Psoas muscle (tissue), 8 donors: ENCODE data around the gene CHID1. TPM values are rescaled to one million over a fixed set of nuclear protein-coding genes. Genes with fewer than 3 reads are reported as not detected.
A peak's percentile ranks its signal among the peaks of the same experiment; 100 is the strongest.

Experiments
- ATAC-seq, 4 donors: fragments of 200-7000 bp; cut with Tn5 transposase; one replicate each; pipeline ENCODE4 v1.9.1; 2020; ENCODE audit warnings: moderate library complexity in 3 of 4, mild to moderate bottlenecking in 2 of 4
- DNase-seq, 2 donors: peaks; one replicate each; pipeline ENCODE4 v3.0.0-alpha.2; 2020
- H3K27ac ChIP-seq: fragments of 200-600 bp; one replicate; pipeline ENCODE4 v1.8.0; 2022
- H3K27me3 ChIP-seq, 3 donors: fragments of 200-600 bp in 1 of 3; one replicate each; pipeline versions ENCODE4 v1.6.1 to v1.8.0; 2013 to 2022; ENCODE audit warnings: low read length in 2 of 3, mild to moderate bottlenecking in 2 of 3, moderate library complexity in 1 of 3; ENCODE audit not compliant: insufficient read depth in 3 of 3
- H3K36me3 ChIP-seq, 2 donors: fragments of 200-600 bp in 1 of 2; one replicate each; pipeline versions ENCODE4 v1.6.1 to v1.8.0; 2013 to 2022; ENCODE audit warnings: low read depth in 1 of 2, mild to moderate bottlenecking in 1 of 2, moderate library complexity in 1 of 2; ENCODE audit not compliant: insufficient read depth in 1 of 2
- H3K4me1 ChIP-seq: fragments of 200-600 bp; one replicate; pipeline ENCODE4 v1.8.0; 2022
- H3K4me3 ChIP-seq: fragments of 200-600 bp; one replicate; pipeline ENCODE4 v1.8.0; 2022; ENCODE audit warnings: mild to moderate bottlenecking
- H3K9me3 ChIP-seq: fragments of 200-600 bp; one replicate; pipeline ENCODE4 v1.8.0; 2022
- WGBS, 3 donors: extraction: QIAGEN DNeasy Blood & Tissue Kit; methylation state at CpG; one replicate each; pipeline versions ENCODE4 v1.1.6 to v1.1.7; 2013; 5-methylcytosine and 5-hydroxymethylcytosine counted together
- intact Hi-C, 2 donors: fragments of 100-400 bp; cut with DNase I; formaldehyde crosslinking; loops; one replicate each; pipeline versions ENCODE4 v1.11.0 to v1.14.2; 2022
- polyA plus RNA-seq, 3 donors: library from polyadenylated mRNA; stranded (reverse); fragments of 200-250 nt; gene quantifications; one replicate each; pipeline ENCODE4 v1.2.3, GENCODE V29; 2013
- total RNA-seq, 4 donors: library from RNA; stranded (reverse); fragmentation: NEBNext Ultra II Directional in 2 of 4; extraction: Animal tissue kit (Norgen Biotek cat#: 25700) in 2 of 4; gene quantifications; one replicate each; pipeline versions ENCODE4 v1.2.1 to v1.2.4, GENCODE V29; 2021 to 2023
- TF ChIP-seq, protein P1 (sequence below): fragments of 200-600 bp; IDR thresholded peaks from one replicate; pipeline ENCODE4 v1.8.0; 2022; ENCODE audit warnings: antibody characterized with exemption
- donor health status: healthy with polysubstance abuse.
- donor health status: DM: no; HTN: no; CAD: no; lungs with moderate emphysema.
- donor health status: Bipolar disorder and iron deficiency.
- donor health status: healthy.
- donor health status: DM: yes; HTN: yes; CAD: no.
- donor health status: DM: no; HTN: no; CAD: no.
- donor health status: DM: no; HTN: no; CAD: no.
- donor health status: DM: yes; HTN: yes; CAD: no.

The CHID1 gene
- total and polyA plus RNA-seq, 7 donors: 25.5 to 44.5 (median 34.3) TPM

DNA sequence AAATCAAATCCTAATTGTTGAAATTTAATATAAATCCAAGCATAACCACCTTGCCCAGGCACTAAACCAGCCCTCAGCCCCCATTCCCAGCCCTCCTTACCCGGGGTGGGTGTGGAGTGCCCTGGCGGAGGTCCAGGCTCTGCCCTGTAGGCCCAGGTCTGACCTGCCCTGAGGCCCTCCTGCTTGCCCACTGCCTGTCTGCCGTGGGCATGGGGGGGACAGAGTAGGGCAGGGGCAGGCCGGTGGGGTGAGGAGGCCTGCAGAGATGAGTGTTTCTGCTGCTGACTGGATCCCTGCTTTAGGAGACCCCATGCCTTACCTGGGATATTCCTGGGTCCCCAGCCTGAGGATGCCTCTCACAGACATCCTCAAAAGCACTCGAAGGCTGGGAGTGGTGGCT, 3.6 kb upstream of the CHID1 start:
- no peak overlapping the region for H3K27ac ChIP-seq
- 64 to 84% (median 76%) methylated on average over 5 of the region's 5 CpGs for WGBS, 3 donors
- no peak overlapping the region for H3K4me3 ChIP-seq
- ATAC-seq (no peak), DNase-seq (no peak)
- no peaks in the 10 kb centered on the region for H3K9me3 ChIP-seq
- TF ChIP-seq, protein P1, sequence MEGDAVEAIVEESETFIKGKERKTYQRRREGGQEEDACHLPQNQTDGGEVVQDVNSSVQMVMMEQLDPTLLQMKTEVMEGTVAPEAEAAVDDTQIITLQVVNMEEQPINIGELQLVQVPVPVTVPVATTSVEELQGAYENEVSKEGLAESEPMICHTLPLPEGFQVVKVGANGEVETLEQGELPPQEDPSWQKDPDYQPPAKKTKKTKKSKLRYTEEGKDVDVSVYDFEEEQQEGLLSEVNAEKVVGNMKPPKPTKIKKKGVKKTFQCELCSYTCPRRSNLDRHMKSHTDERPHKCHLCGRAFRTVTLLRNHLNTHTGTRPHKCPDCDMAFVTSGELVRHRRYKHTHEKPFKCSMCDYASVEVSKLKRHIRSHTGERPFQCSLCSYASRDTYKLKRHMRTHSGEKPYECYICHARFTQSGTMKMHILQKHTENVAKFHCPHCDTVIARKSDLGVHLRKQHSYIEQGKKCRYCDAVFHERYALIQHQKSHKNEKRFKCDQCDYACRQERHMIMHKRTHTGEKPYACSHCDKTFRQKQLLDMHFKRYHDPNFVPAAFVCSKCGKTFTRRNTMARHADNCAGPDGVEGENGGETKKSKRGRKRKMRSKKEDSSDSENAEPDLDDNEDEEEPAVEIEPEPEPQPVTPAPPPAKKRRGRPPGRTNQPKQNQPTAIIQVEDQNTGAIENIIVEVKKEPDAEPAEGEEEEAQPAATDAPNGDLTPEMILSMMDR: no peak
- H3K36me3 ChIP-seq: no peaks in the 10 kb centered on the region
- H3K4me1 ChIP-seq: peaks cover 15% of the 10 kb centered on the region
- intact Hi-C loops: loop anchor here in 1 of 2 donors (5.0 kb wide), 2 partner anchors 63 to 67 kb away; no protein-coding TSS in a partner anchor
- no peaks in the 10 kb centered on the region for H3K27me3 ChIP-seq

DNA sequence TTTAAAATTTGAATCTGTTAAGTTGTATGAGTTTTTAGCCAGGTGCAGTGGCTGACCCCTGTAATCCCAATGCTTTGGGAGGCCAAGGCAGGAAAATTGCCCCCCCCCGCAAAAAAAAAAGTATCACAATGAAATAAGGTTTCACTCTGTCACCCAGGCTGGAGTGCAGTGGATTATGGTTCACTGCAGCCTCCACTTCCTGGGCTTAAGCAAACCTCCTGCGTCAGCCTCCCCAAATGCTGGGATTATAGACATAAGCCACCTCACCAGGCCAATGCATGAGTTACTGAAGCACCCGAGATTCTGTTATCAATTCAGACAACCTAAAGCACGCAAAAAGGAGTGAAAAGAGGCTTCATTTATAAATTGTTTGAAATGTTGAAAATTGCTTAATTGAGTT, 2.4 kb upstream of the CHID1 start:
- no peak for ATAC-seq
- H3K36me3 ChIP-seq: no peaks in the 10 kb centered on the region
- no peaks in the 10 kb centered on the region for H3K27me3 ChIP-seq
- H3K4me1 ChIP-seq: peaks cover 15% of the 10 kb centered on the region
- H3K4me3 ChIP-seq: no peak overlapping the region
- TF ChIP-seq, protein P1: no peak
- no peak for DNase-seq
- intact Hi-C loops: loop anchor here in 1 of 2 donors (5.0 kb wide), 2 partner anchors 64 to 66 kb away; no protein-coding TSS in a partner anchor
- H3K9me3 ChIP-seq: no peaks in the 10 kb centered on the region
- H3K27ac ChIP-seq: no peak overlapping the region
- 88 to 94% (median 91%) methylated on average over 4 of the region's 4 CpGs for WGBS, 3 donors

DNA sequence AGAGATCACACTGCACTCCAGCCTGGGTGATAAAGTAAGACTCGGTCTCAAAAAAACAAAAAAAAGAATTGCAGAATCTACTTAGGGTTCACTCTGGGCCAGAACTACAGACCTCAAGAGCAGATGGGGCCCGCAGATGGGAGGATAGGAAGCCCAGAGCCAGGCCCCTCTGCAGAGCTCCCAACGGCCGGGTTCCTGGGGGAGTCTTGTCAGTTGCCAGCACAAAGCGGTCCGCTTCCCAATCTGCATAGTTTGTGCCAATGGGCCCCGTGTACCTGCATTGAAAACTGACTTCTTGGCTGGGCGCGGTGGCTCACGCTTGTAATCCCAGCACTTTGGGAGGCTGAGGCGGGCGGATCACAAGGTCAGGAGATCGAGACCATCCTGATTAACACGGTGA, 1.7 kb upstream of the CHID1 start:
- 88 to 93% (median 90%) methylated on average over 10 to 14 of the region's 14 CpGs for WGBS, 3 donors
- Histone ChIP-seq H3K4me1 (peaks cover 15% of the 10 kb centered on the region), H3K27ac (no peak overlapping the region), H3K27me3 (no peaks in the 10 kb centered on the region), H3K9me3 (no peaks in the 10 kb centered on the region), H3K4me3 (no peak overlapping the region), H3K36me3 (no peaks in the 10 kb centered on the region)
- DNase-seq (no peak), ATAC-seq (no peak)
- TF ChIP-seq, protein P1: no peak
- intact Hi-C loops: loop anchor here in 1 of 2 donors (5.0 kb wide), 2 partner anchors 65 kb away; no protein-coding TSS in a partner anchor

- H3K9me3 ChIP-seq: no peaks in the 10 kb centered on the region
- ATAC-seq (no peak), DNase-seq (no peak)
- peaks cover 0 to under 1% of the 10 kb centered on the region in 2 donors for H3K36me3 ChIP-seq
- TF ChIP-seq, protein P1: no peak
- peak overlapping the region; percentile 72 for H3K4me3 ChIP-seq
- no peaks in the 10 kb centered on the region for H3K27me3 ChIP-seq
- WGBS, 3 donors: 84 to 93% (median 91%) methylated on average over 11 of the region's 11 CpGs
- no peak overlapping the region for H3K27ac ChIP-seq
- H3K4me1 ChIP-seq: peaks cover 15% of the 10 kb centered on the region
- intact Hi-C loops: loop anchor here in 1 of 2 donors (5.0 kb wide), 2 partner anchors 65 kb away; no protein-coding TSS in a partner anchor
Observed at GRCh38 chr11:911890-912219, 1.2 kb upstream of the CHID1 start.
